GM18868 (cell line): Measurements from ENCODE around the gene DMC1.

Experiments
- ATAC-seq: cut with Tn5 transposase; IDR thresholded peaks from one replicate; pipeline ENCODE4 v1.9.1; 2021; ENCODE audit warnings: mild to moderate bottlenecking, moderate library complexity; ENCODE audit not compliant: unreplicated experiment

DMC1 gene

DNA sequence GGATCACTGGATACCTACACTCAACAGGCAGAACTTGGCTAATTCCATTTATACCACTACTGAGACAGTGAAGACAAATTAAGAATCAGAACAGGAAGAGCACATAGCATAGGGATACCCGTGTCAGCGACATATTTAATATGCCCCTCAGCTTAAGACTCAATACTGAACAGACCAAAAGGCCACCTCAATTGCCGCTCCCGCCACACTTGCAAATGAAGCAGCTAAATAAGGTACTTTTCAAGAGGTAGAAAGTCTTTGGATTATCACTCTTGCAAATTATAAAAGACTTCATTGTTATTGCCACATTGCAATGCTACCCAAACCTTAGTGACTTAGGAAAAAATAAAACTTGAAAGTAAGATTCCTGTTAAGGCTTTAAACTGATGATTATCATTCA, 67.0 kb downstream of the DMC1 start:
- ATAC-seq = no peak

DNA sequence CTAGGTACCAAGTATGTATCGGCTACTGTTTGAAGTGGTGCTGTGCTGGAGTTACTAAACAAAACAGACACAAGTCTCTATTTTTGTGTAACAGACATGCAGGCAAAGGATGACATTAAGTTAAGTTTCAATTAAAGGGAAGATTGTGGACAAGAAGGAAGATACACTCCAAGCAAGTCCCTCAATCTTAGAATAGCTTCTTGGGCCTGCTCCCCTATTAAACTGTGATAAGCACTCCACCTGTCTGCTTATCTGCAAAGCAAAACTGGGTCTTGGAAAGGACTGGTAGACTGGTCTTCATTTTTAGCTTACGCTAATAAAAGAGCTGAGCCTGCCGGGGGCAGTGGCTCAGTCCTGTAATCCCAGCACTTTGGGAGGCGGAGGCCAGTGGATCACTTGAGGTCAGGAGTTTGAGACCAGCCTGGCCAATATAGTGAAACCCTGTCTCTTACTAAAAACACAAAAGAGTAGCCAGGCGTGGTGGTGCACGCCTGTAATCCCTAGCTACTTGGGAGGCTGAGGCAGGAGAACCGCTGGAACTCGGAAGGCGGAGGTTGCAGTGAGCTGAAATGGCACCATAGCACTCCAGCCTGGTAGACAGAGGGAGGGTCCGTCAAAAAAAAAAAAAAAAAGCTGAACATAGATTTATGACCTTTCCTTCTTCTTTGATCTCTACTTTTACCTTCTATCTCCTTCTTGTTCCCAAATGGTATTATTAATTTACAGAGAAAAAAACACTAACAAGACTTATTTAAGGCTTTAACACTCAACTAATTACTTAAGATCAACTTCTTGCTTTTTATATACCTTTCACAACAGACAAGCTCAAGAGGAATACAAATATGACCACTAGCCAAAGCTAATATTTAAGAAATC, 67.9 kb downstream of the DMC1 start:
- no peak for ATAC-seq

DNA sequence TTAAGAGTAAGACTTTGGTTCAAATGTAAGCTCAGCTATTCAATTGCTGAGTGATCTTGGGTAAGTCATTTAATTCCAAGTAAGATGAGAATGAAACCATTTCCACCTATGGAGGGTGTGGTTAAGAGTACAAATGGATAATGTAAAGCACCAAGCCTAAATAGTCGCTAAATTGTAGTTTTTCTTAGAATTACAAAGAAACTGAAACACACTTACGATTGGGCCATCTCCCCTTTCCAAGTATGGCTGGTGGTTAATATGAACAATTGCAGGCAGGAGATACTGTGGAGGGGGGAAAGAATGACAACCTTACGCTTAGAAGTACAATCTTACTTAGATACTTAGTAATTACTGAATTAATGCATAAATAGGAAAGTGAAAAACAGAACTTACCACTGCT, 72.1 kb downstream of the DMC1 start:
- ATAC-seq = no peak

DNA sequence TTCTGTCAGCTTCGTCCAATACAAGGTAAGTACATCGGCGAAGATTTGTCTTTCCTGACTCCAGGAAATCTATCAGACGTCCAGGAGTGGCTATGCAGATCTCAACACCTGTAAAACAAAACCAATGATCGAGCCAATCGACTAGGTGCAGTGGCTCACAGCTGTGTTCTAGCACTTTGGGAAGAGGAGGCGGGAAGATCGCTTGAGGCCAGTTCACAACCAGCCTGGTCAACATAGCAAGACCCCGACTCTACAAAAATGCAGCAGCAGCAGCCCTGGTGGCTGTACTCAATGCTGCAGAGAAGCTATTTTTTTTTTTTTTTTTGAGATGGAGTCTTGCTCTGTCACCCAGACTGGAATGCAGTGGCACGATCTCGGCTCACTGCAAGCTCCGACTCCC, 75.0 kb downstream of the DMC1 start:
- no peak for ATAC-seq

DNA sequence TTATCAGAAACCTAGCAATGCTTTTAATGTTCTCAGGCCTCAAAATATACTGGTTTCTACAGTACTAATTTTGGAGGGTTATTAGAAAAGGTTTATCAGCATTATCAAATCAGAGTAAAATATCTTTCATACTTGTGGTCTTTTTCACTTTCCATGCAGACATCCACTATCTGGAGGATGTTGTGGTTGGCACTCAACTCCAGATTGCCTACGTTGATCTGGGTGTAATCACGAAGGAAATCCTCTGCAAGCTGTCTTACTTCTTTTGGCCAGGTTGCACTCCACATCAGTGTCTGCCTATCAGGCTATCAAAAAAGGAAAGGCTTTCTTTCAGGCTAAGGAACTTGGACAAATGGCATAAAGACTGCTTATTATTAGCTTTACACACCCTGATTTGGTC, 75.5 kb downstream of the DMC1 start:
- no peak for ATAC-seq

DNA sequence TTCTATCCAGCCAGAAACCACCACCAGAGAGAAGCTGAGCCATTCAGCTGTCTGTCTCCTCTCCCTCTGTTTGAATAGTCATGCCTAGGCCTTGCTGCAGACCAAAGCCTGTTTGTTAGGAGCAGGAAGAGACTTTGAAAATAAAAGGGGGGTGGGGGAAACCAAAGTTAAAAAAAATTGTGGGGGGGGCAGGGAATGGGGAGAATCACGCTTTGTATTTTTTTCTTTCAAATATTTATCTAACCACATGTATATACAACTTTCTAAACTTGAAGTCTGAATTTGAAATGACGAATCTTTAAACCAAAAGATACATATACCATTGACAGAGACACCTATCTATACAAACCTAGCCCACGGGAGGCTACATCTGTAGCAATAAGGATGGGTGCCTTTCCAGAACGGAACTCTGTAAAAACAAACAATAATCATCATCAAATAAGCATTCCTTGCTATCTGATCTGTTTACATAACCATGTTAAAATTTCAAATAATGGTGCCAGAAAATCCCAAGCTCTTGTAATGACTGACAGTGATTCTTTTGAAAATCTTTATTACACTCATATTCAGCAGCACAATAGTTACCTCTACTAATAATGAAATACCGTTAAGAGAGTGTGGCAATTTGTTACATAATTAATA, 78.2 kb downstream of the DMC1 start:
- no peak for ATAC-seq

DNA sequence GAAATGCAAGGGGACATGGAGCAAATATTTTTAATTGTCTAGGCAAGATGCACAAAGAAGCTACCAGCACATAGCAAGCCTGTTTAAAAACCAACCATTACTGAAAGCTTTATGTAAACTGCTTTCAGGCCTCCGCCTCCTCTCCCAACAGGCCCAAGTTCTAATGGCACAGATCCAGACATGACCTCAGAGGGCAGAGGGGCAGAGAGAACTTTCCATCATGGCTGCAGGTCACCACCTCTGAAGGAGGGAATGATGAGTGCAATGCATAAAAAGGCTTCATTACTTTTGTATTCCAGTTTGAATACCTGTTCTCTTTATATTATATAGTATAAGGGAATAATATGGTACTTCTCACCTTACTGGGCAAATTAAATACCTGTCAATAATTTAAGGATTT, 79.1 kb downstream of the DMC1 start:
- no peak for ATAC-seq

DNA sequence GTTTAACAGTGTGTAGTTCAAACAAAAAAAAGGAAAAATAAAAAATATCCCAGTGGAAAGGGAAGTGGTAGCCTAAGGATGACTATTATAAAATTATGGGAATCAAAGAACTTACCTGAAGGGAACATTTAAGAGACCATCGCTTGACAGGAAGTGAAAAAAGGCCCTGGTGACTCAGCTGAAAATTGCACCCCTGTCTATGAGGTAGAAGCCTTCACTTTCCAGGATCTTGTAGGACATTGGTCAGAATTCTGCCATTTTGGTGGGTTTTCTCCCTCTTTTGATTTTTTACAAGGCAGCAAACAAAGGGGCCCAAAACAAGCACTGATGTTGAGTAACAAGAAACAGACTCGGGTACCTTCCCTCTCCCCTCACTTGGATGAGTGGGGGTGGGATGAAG, 79.5 kb downstream of the DMC1 start:
- ATAC-seq = no peak

DNA sequence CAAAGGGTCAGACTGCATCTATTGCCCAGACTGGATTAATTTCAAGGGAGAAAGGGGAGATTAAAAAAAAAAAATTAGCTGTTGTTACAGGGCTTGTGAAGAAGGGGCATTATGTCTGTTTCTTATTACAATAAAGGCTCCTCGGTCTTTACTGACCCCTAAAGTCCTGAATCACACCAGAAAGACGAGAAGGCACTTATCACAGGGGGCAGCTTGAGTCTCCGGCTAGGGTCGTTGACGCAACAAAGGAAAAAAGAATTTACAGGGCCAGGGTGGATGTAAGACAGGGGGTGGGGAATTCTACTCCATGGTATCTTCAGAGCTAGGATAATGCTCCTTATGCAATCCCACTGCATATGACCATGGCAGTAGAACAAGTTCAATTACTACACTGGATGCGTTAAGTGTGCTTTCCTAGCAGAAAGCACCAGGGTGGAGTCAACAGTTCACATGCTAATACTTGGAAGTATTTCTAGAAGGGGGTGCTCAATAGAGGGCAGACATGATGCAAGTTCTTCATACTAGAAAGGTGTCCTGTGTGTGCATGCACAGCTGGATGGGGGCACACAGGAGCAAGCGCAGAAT, 80.3 kb downstream of the DMC1 start:
- no peak for ATAC-seq

DNA sequence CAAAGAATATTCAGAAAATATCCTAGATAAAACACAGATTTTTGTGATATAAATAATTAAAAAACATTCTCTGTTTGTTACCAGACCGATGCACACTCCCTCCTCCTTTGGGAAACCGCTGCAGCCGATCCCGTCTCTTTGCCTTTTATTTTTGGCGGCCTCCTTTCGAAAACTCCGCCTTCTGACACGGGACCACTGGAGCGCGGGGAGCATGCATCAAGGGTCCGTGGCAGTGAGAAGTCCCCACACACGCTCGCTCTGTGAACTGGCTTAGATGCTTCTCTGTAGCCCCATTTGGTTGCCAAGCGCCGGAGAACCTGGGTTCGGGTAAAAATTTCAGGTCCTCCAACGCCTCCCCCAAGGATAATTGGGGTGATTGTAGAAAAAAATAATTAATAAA, 80.8 kb downstream of the DMC1 start:
- ATAC-seq = no peak

DNA sequence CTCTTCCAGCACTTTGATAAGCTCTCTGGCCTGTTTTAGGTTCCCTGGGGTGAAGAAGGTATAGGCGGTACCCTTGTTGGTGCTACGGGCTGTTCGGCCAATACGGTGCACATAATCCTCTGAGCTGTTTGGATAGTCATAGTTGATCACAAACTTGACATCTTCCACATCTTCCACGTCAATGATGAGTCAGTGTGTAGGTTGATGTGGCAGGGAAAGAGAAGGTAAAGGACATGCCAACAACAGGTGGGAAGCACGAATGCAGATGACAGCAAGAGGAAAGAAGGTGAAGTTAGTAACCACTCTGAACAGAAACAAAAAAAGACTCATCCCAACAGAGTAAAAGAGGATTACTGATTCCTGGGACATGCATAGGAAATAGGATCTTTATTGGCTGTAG, 82.0 kb downstream of the DMC1 start:
- no peak for ATAC-seq

DNA sequence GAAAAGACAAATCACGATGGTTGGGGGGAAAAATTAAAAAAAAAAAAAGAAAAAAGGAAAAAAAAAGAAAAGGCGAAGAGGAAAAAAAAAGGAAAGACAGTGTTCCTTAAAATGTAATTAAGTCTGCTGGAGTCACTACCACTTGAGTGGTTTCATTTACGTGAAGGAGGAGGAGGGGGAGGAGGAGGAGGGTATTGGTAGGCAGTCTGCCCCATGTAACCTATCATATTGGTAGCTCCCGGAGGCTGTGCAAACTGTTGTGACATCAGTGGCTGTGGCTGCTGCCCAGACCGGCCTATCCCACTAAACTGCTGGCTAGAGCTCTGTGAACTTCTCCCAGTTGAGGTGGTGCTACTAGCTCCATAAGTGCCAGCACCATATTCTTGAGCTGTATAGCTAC, 84.2 kb downstream of the DMC1 start:
- ATAC-seq = no peak

DNA sequence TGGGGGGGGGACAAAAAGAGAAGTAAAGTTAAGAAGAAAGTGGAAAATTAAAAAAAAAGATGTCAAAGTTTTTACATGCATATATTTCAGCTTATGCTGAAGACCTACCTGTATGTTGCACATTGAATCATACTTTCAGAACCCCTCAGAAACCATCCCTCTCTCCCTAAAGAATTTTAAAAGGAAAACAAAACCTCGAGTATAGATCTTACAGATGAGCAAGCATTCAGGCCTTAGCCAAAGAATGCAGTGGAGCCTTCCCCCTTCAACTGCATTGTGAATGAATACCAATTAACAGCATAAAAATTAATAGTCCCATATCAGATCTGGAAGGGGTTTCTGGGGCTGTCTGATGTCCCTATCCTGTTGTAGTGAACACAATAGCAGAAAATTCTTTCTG, 85.7 kb downstream of the DMC1 start:
- ATAC-seq = no peak

DNA sequence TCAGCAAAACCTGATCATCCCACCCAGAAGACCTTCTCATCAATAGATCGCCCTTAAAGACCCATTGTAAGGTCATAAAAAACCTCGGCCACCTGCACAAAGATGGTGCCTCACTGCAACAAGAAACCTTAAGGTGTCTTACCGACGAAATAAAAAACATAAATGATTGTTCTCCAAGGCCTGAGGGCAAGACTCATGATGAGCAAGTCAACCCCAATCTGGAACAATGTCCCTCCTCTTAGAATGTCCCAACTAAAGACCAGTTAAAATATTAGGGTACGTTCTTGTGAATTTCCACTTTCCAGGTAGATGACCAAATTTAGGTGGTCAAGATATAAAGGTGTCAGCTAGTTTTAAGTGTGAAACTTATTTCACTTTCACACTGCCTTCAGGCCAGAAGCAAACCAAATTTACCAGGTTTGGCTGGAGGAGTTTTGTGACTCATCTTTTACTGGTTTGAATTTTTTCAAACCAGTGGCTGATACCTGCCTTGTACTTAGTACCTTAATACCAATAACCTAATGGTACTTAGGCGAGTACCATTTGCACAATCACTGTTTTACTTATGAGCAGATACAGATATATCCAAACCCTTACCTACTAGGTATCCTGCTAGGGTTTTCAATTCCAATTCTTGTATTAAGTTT, 87.2 kb downstream of the DMC1 start:
- ATAC-seq = no peak

DNA sequence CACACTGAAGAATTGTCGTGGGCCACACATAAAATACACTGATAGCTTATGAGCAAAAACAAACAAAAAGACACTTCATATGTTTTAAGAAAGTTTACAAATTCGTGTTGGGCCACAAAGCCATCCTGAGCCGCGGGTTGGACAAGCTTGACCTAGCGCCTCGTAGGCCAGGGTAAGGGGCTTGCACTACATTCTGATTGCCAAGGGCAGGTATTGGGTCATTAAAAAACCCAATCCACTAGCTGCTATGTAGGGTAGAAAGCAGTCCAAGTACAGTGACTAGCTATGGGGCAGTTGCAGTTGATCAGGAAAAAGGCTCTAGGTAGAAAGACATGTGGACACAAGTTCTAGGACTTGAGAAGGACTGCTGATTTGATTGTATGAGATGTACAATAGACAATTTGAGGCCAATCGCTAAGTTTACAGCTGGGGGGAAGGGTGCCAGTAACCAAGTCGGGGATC, 88.1 kb downstream of the DMC1 start:
- ATAC-seq = no peak

DNA sequence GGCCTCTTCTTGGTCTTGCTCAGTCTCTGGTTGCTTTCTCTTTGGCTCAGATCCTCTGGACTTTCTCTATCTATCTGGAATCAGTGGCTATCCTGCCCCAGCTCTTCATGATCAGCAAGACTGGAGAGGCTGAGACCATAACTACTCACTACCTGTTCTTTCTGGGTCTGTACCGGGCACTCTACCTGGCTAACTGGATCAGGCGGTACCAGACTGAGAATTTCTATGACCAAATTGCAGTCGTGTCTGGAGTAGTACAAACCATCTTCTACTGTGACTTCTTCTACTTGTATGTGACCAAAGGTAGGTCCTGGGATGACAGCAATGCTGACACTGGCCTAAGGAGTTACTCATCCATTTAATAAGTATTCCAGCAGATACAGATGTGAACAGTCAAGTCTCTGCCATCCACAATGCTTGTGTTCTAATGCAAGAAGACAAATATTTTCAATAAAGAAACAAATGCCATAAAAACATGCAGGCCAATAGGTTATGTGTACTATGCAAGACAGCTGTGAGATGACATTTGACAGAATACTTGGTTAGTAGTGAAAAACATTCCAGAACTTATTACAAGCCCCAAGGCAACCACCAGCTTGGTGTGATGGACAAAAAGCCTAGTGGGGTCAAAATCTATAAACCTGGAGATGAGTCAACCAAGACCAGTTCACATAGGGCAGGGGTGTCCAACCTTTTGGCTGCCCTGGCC, 88.7 kb downstream of the DMC1 start:
- no peak for ATAC-seq

DNA sequence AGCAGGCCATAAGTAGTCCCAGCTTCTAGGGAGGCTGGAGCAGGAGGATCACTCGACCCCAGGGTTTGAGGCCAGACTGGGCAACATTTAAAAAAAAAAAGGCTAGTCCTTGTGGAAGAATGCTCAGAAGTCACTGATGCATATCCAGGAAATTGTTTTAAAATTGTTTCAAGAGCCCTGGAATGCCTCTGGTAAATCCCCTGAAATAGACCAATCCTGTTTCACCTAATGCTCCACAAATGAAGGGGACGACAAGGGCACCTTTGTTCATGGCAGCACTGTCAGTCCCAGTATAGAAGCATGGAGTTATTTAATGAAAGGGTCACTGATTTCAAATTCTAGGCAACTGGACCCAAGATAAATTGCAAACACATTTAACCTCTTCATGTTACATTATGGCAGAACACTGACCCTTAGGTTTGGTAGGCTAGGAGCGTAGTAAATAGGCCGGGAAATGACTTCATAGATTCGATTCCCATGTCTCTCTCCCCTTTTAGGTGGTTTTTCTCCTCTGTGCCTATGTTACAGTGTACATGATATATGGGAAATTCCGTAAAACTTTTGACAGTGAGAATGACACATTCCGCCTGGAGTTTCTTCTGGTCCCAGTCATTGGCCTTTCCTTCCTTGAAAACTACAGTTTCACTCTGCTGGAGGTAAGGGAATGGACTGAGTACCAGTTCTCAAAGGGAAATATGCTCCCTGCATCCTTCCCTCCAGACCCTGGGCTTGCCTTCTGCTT, 90.7 kb downstream of the DMC1 start:
- ATAC-seq = no peak

DNA sequence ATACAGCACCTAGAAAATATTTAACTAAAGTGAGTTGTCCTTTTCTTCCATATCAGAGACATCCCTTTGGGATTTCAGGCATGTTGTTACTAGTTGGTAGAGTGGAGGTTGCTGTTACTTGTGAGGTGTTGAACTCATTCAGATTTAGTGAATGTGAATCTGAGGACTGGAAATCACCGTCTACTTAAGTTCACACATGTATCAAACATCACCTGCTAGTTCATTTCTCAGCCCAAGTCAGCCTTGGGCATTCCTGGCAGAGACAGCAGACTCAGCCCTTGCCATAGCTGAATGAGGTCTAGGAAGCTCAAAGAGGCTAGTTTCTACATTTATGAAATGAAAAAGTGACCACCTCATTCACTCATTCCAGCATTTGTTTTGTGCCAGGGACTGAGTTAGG, 92.4 kb downstream of the DMC1 start:
- ATAC-seq = no peak

DNA sequence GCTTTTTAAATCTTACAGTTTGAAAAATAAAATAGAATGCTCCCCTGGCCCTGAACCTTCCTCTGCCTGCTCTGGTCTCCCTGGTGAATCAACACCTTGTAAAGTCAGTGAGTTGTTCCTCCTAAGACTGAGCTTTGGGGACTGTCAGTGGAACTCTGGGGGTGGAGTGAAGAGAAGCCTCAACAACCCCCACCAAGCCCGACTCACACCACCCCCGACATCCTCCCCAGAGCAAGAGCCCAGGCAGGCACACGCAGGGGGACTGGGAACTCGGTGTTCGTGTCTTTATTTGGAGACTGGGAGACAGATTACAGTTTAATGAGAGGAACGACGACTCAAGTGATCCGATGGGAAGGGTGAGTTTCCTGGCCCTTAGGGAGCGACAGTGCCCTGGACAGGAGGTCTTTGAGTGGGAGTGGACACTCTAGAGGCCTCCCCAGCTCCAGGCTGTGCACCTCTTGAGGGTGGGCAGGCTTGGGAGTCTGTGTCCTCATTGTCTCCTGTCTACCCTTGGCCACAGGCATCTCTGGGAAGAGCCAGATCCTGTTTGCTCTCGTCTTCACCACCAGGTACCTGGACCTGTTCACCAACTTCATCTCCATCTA, 95.9 kb downstream of the DMC1 start:
- no peak for ATAC-seq

DNA sequence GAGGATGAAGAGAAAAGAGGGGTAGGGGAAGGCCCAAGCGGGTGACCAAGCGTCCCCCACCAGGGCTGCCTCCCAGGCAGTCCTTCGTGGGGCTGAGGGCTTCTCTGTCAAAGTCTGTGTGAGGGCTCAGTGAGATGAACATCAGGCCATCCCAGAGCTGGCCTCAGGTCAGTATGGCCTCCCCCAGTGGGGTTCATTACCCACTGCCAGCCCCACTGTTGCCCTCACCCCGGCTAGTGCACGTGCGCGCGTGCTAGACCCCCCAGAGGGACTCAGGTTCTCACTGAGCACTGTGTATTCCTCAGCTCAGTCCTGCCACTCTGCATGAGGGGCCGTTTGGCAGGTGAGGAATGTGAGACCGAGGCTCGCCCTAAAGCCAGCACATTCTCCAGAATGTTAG, 98.7 kb downstream of the DMC1 start:
- ATAC-seq = no peak
